NB4 (cell line): ENCODE results near the gene ENDOV.

Experiments
- POLR2A ChIP-seq: IDR thresholded peaks from 2 replicates; pipeline ENCODE4 v1.6.1; 2011; ENCODE audit warnings: mild to moderate bottlenecking; ENCODE audit not compliant: insufficient read length; ENCODE audit errors: extremely low read depth
- TF ChIP-seq, protein P1 (sequence below): IDR thresholded peaks from one replicate; pipeline ENCODE4 v1.5.1; 2012; ENCODE audit warnings: low read depth, low read length
- TF ChIP-seq, protein P2 (sequence below): IDR thresholded peaks from 2 replicates; pipeline ENCODE4 v1.6.1; 2011; ENCODE audit warnings: low read depth, low read length

DNA sequence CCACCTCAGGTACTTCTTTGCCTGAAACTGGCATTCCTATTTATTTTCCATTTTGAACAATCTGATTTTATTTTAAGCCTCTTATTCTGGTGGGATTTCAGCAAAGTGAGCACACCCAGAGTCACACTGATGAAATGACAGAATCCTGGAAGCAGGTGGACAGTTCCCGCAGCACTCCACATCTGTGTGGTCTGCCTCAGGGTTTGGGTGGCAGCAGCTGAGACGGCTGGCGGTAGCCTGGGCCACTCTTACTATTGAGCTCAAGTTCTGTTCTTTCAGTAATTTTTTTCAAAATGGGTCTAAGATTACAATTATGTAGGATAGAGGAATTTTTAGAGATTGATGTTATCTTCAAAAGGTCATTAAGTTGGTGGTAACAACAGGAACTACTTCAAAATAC, 32.5 kb upstream of the ENDOV start:
- TF ChIP-seq POLR2A, result no peak
- TF ChIP-seq, protein P1, sequence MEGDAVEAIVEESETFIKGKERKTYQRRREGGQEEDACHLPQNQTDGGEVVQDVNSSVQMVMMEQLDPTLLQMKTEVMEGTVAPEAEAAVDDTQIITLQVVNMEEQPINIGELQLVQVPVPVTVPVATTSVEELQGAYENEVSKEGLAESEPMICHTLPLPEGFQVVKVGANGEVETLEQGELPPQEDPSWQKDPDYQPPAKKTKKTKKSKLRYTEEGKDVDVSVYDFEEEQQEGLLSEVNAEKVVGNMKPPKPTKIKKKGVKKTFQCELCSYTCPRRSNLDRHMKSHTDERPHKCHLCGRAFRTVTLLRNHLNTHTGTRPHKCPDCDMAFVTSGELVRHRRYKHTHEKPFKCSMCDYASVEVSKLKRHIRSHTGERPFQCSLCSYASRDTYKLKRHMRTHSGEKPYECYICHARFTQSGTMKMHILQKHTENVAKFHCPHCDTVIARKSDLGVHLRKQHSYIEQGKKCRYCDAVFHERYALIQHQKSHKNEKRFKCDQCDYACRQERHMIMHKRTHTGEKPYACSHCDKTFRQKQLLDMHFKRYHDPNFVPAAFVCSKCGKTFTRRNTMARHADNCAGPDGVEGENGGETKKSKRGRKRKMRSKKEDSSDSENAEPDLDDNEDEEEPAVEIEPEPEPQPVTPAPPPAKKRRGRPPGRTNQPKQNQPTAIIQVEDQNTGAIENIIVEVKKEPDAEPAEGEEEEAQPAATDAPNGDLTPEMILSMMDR, result no peak
- TF ChIP-seq, protein P2, sequence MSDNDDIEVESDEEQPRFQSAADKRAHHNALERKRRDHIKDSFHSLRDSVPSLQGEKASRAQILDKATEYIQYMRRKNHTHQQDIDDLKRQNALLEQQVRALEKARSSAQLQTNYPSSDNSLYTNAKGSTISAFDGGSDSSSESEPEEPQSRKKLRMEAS, result no peak
